Liver (tissue), 3 donors: ENCODE results near the gene SERPINC1.

ENCODE experiments used
- GABPA ChIP-seq, 2 donors: IDR thresholded peaks in 1 of 2; conservative IDR thresholded peaks in 1 of 2; 2 replicates each; pipeline ENCODE4 v1.6.1; 2016; ENCODE audit warnings: antibody characterized with exemption in 2 of 2, mild to moderate bottlenecking in 1 of 2, moderate library complexity in 1 of 2
- HNF4G ChIP-seq: IDR thresholded peaks from 2 replicates; pipeline ENCODE4 v1.6.1; 2016; ENCODE audit warnings: antibody characterized with exemption
- RAD21 ChIP-seq, 2 donors: IDR thresholded peaks; 2 replicates each; pipeline ENCODE4 v1.6.1; 2016; ENCODE audit warnings: antibody characterized with exemption in 2 of 2, mild to moderate bottlenecking in 2 of 2
- SP1 ChIP-seq: IDR thresholded peaks from 2 replicates; pipeline ENCODE4 v1.6.1; 2018; ENCODE audit warnings: antibody characterized with exemption, mild to moderate bottlenecking
- TAF1 ChIP-seq: conservative IDR thresholded peaks from 2 replicates; pipeline ENCODE4 v1.6.1; 2016; ENCODE audit warnings: antibody characterized with exemption, mild to moderate bottlenecking
- YY1 ChIP-seq: IDR thresholded peaks from 2 replicates; pipeline ENCODE4 v1.6.1; 2016; ENCODE audit warnings: antibody characterized with exemption, mild to moderate bottlenecking
- TF ChIP-seq, protein P1 (sequence below): fragments of 150-350 bp; IDR thresholded peaks from 2 replicates; pipeline ENCODE4 v1.5.1; 2017; ENCODE audit warnings: improper control_type of control experiment, low read depth, low read length; ENCODE audit not compliant: missing input control
- TF ChIP-seq, protein P2 (sequence below): IDR thresholded peaks from 2 replicates; pipeline ENCODE4 v1.6.1; 2016; ENCODE audit warnings: antibody characterized with exemption, mild to moderate bottlenecking
- TF ChIP-seq, protein P3 (sequence below): IDR thresholded peaks from 2 replicates; pipeline ENCODE4 v1.6.1; 2016; ENCODE audit warnings: antibody characterized with exemption
- donor health status: healthy.
- donor health status: healthy.

DNA sequence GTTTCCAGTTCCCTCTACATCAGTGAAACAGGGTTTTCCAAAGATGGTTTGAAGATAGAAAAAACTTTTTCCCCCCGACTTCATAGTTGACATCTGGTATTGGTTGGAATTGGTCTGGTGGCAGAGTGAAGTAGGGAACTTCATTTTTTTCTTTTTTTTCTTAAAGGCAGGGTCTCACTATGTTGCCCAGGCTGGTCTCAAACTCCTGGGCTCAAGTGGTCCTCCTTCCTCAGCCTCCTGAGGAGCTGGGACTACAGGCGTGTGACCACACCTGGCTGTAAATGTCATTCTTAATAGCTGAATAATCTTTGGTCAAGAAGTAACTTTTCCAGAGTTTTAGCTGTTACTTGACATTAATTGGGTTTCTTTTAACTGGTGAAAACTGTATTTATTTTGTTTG is 27.2 kb downstream of the SERPINC1 start:
- TF ChIP-seq, protein P1, sequence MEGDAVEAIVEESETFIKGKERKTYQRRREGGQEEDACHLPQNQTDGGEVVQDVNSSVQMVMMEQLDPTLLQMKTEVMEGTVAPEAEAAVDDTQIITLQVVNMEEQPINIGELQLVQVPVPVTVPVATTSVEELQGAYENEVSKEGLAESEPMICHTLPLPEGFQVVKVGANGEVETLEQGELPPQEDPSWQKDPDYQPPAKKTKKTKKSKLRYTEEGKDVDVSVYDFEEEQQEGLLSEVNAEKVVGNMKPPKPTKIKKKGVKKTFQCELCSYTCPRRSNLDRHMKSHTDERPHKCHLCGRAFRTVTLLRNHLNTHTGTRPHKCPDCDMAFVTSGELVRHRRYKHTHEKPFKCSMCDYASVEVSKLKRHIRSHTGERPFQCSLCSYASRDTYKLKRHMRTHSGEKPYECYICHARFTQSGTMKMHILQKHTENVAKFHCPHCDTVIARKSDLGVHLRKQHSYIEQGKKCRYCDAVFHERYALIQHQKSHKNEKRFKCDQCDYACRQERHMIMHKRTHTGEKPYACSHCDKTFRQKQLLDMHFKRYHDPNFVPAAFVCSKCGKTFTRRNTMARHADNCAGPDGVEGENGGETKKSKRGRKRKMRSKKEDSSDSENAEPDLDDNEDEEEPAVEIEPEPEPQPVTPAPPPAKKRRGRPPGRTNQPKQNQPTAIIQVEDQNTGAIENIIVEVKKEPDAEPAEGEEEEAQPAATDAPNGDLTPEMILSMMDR = no peak
- TF ChIP-seq SP1 (no peak), TAF1 (no peak), HNF4G (no peak), YY1 (no peak), RAD21 (IDR thresholded peaks at IDR 0.05) (no peak), GABPA (IDR thresholded peaks at IDR 0.05 in 1 of 2, conservative IDR thresholded peaks at IDR 0.05 in 1 of 2) (no peak)
- TF ChIP-seq, protein P2, sequence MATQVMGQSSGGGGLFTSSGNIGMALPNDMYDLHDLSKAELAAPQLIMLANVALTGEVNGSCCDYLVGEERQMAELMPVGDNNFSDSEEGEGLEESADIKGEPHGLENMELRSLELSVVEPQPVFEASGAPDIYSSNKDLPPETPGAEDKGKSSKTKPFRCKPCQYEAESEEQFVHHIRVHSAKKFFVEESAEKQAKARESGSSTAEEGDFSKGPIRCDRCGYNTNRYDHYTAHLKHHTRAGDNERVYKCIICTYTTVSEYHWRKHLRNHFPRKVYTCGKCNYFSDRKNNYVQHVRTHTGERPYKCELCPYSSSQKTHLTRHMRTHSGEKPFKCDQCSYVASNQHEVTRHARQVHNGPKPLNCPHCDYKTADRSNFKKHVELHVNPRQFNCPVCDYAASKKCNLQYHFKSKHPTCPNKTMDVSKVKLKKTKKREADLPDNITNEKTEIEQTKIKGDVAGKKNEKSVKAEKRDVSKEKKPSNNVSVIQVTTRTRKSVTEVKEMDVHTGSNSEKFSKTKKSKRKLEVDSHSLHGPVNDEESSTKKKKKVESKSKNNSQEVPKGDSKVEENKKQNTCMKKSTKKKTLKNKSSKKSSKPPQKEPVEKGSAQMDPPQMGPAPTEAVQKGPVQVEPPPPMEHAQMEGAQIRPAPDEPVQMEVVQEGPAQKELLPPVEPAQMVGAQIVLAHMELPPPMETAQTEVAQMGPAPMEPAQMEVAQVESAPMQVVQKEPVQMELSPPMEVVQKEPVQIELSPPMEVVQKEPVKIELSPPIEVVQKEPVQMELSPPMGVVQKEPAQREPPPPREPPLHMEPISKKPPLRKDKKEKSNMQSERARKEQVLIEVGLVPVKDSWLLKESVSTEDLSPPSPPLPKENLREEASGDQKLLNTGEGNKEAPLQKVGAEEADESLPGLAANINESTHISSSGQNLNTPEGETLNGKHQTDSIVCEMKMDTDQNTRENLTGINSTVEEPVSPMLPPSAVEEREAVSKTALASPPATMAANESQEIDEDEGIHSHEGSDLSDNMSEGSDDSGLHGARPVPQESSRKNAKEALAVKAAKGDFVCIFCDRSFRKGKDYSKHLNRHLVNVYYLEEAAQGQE = no peak
- TF ChIP-seq, protein P3, sequence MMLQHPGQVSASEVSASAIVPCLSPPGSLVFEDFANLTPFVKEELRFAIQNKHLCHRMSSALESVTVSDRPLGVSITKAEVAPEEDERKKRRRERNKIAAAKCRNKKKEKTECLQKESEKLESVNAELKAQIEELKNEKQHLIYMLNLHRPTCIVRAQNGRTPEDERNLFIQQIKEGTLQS = no peak
